ENCODE data around the gene UTF1.

Gene UTF1

GRCh38 chr10:133280391-133281059 lies 50.5 kb downstream of the UTF1 start:
- no peak for DNase-seq

DNA sequence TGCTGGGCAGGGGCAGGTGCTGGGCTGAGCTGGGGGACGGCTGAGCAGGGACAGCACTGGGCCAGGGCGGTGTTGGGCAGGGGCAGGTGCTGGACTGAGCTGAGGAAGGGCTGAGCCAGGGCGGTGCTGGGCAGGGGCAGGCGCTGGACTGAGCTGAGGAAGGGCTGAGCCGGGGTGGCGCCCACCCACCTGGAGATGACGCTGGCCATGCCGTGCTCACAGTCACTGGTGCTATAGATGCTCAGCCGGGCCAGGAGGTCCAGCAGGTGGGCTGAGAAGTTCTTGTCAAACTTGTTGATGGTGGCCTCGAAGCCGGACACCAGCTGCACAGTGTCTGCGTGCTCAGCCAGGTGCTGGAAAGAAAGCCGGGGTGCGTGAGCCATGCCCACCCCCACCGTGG lies 51.1 kb downstream of the UTF1 start:
- no peak for DNase-seq
